ENCODE measurements around the gene TPM1. TPM values are rescaled to one million over a fixed set of nuclear protein-coding genes. Genes with fewer than 3 reads are reported as not detected.

TPM1 gene
- total RNA-seq, 1 donor from 2014 or later: 67.5 TPM

GRCh38 chr15:63037976-63038720 lies 4.4 kb upstream of the TPM1 start:
- H3K36me3 Mint-ChIP-seq (ENCODE audit: low read depth): no peaks in the 10 kb centered on the region
- peaks cover 19% of the 10 kb centered on the region for H3K4me1 Mint-ChIP-seq
- no peak for DNase-seq (ENCODE audit: low read depth, low spot score)
- H3K4me3 Mint-ChIP-seq: peak overlapping the region; percentile 6
- no peak overlapping the region for H3K27ac Mint-ChIP-seq (ENCODE audit: unreplicated experiment)
- peaks cover 43% of the 10 kb centered on the region for H3K27me3 Mint-ChIP-seq (ENCODE audit: low read depth)
- no peak for TF ChIP-seq CTCF (conservative IDR thresholded peaks at IDR 0.05)
- no peaks in the 10 kb centered on the region for H3K9me3 Mint-ChIP-seq

GRCh38 chr15:63038926-63039673 lies 3.4 kb upstream of the TPM1 start:
- TF ChIP-seq CTCF (conservative IDR thresholded peaks at IDR 0.05): no peak
- no peak overlapping the region for H3K27ac Mint-ChIP-seq (ENCODE audit: unreplicated experiment)
- H3K36me3 Mint-ChIP-seq (ENCODE audit: low read depth): no peaks in the 10 kb centered on the region
- H3K4me3 Mint-ChIP-seq: peak overlapping the region; percentile 17
- DNase-seq (ENCODE audit: low read depth, low spot score): no peak
- H3K9me3 Mint-ChIP-seq: no peaks in the 10 kb centered on the region
- H3K4me1 Mint-ChIP-seq: peaks cover 21% of the 10 kb centered on the region
- peaks cover 52% of the 10 kb centered on the region for H3K27me3 Mint-ChIP-seq (ENCODE audit: low read depth)

GRCh38 chr15:63039811-63040210 lies 2.7 kb upstream of the TPM1 start:
- peaks cover 59% of the 10 kb centered on the region for H3K27me3 Mint-ChIP-seq (ENCODE audit: low read depth)
- peak overlapping the region; percentile 28 for H3K4me3 Mint-ChIP-seq
- H3K9me3 Mint-ChIP-seq: no peaks in the 10 kb centered on the region
- TF ChIP-seq CTCF (conservative IDR thresholded peaks at IDR 0.05): no peak
- no peak for DNase-seq (ENCODE audit: low read depth, low spot score)
- no peaks in the 10 kb centered on the region for H3K36me3 Mint-ChIP-seq (ENCODE audit: low read depth)
- H3K27ac Mint-ChIP-seq (ENCODE audit: unreplicated experiment): no peak overlapping the region
- H3K4me1 Mint-ChIP-seq: peaks cover 28% of the 10 kb centered on the region

DNA sequence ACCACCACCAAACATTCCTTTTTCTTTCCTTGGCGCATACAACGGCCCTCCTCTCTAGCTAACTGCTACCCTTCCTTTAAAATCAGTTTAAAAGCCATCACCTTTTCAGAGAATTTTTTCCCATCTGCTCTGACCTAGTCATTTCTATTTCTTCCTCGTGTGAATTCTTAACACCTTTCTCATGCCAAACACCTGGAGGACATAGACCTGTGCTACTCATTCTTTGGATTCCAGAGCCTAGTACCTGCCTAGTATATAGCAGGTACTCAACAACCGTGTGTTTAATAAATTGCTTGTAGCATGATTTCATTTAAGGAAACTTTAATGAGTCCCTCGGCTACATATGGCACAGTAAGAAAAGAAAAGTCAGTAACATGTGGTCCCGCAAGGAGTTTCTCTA lies 2.0 kb upstream of the TPM1 start:
- Mint-ChIP-seq H3K27ac (ENCODE audit: unreplicated experiment) (no peak overlapping the region), H3K36me3 (ENCODE audit: low read depth) (no peaks in the 10 kb centered on the region), H3K4me3 (peak overlapping the region; percentile 28), H3K27me3 (ENCODE audit: low read depth) (peaks cover 66% of the 10 kb centered on the region), H3K9me3 (no peaks in the 10 kb centered on the region), H3K4me1 (peaks cover 35% of the 10 kb centered on the region)
- TF ChIP-seq CTCF (conservative IDR thresholded peaks at IDR 0.05): no peak
- no peak for DNase-seq (ENCODE audit: low read depth, low spot score)

DNA sequence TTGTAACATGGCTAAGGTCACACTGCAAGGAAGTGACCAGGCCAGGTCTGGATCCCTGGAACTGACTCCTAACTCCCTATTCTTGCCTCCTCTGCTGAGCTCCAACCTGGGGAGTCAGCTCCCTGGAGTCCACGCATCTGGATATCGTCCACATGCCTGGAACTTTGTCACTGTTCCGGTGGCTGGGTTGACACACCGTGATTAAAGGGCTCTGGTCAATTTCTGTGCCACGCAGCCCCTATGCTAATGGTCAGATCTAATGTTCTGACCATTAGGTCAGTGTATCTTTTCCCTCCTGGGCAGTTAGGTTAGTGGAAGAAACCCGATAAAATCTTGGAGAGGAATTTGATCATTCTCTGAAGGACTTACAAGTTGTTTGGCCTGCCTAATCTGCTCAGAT lies 1.6 kb upstream of the TPM1 start:
- Mint-ChIP-seq H3K4me3 (peak overlapping the region; percentile 87), H3K27me3 (ENCODE audit: low read depth) (peaks cover 71% of the 10 kb centered on the region), H3K27ac (ENCODE audit: unreplicated experiment) (no peak overlapping the region), H3K4me1 (peaks cover 39% of the 10 kb centered on the region), H3K9me3 (no peaks in the 10 kb centered on the region), H3K36me3 (ENCODE audit: low read depth) (no peaks in the 10 kb centered on the region)
- no peak for TF ChIP-seq CTCF (conservative IDR thresholded peaks at IDR 0.05)
- DNase-seq (ENCODE audit: low read depth, low spot score): no peak
